C4-2B (cell line): ENCODE data around the gene SULT2B1.

Source experiments
- CTCF ChIP-seq: fragments of 450-650 bp; conservative IDR thresholded peaks from 2 replicates; pipeline ENCODE4 v1.5.1; 2017; ENCODE audit warnings: mild to moderate bottlenecking
- ZFX ChIP-seq: fragments of 450-650 bp; IDR thresholded peaks from 2 replicates; pipeline ENCODE4 v1.6.1; 2017

GRCh38 chr19:48603449-48603848 lies 51.5 kb downstream of the SULT2B1 start:
- TF ChIP-seq CTCF (no peak), ZFX (no peak)
